PC-3 (cell line): ENCODE results near the gene UGT1A10. TPM values are rescaled to one million over a fixed set of nuclear protein-coding genes. Genes with fewer than 3 reads are reported as not detected.

Experiments used
- ATAC-seq: fragments of 200-7000 bp; cut with Tn5 transposase; 2 replicates; pipeline ENCODE4 v1.9.1; 2020; ENCODE audit warnings: mild to moderate bottlenecking, moderate library complexity
- BruUV-seq: library from RNA; stranded (reverse); fragments of 400-500 nt; replicated peaks from 2 replicates; lab custom pipeline; 2021; lab: Mats Ljungman, UMichigan
- CTCF ChIA-PET: fragments of 300-600 bp; sonication (Branson Sonifier 250); formaldehyde crosslinking; loops from one replicate; lab custom pipeline; 2022; ENCODE audit warnings: antibody characterized with exemption; lab: Charles Lee
- POLR2A ChIA-PET: fragments of 300-600 bp; sonication (Branson Sonifier 250); formaldehyde crosslinking; loops from one replicate; lab custom pipeline; 2022; ENCODE audit warnings: antibody characterized with exemption; ENCODE audit not compliant: unreplicated experiment; lab: Charles Lee
- DNase-seq: peaks from one replicate; pipeline ENCODE4 v3.0.0-alpha.2; 2015
- H2AFZ ChIP-seq: fragments of 300-600 bp; sonication (generic); 2 replicates; pipeline ENCODE4 v1.6.0; 2016; ENCODE audit warnings: antibody characterized with exemption, low read length
- H3F3A ChIP-seq: fragments of 300-600 bp; sonication (generic); one replicate; pipeline ENCODE4 v1.6.0; 2017; ENCODE audit warnings: antibody characterized with exemption, low read length, control low read depth, mild to moderate bottlenecking; ENCODE audit not compliant: unreplicated experiment
- H3K27ac ChIP-seq: fragments of 300-600 bp; sonication (generic); 2 replicates; pipeline ENCODE4 v1.5.1; 2016; ENCODE audit warnings: mild to moderate bottlenecking, low read length
- H3K27me3 ChIP-seq: fragments of 300-600 bp; sonication (generic); 2 replicates; pipeline ENCODE4 v1.6.1; 2016; ENCODE audit warnings: low read length, mixed read lengths
- H3K36me3 ChIP-seq: fragments of 300-600 bp; sonication (generic); 2 replicates; pipeline ENCODE4 v1.6.1; 2016; ENCODE audit warnings: low read depth, mixed run types, low read length, mixed read lengths
- H3K4me1 ChIP-seq: fragments of 300-600 bp; sonication (generic); 2 replicates; pipeline ENCODE4 v1.5.1; 2016; ENCODE audit warnings: low read length; ENCODE audit not compliant: insufficient read depth
- H3K4me2 ChIP-seq: fragments of 300-600 bp; sonication (generic); 2 replicates; pipeline ENCODE4 v1.6.0; 2016; ENCODE audit warnings: low read length
- H3K4me3 ChIP-seq: fragments of 300-600 bp; sonication (generic); 2 replicates; pipeline ENCODE4 v1.5.1; 2016; ENCODE audit warnings: mild to moderate bottlenecking, low read length, mixed read lengths
- H3K79me2 ChIP-seq: fragments of 300-600 bp; sonication (generic); 2 replicates; pipeline ENCODE4 v1.6.1; 2017; ENCODE audit warnings: low read length, mixed read lengths
- H3K9ac ChIP-seq: fragments of 300-600 bp; sonication (generic); 2 replicates; pipeline ENCODE4 v1.6.0; 2016; ENCODE audit warnings: mild to moderate bottlenecking, low read length
- H3K9me2 ChIP-seq: fragments of 300-600 bp; sonication (generic); replicated peaks from 2 replicates; pipeline ENCODE4 v1.6.1; 2016; ENCODE audit warnings: mixed run types, low read length, mixed read lengths
- H3K9me3 ChIP-seq: fragments of 300-600 bp; sonication (generic); 2 replicates; pipeline ENCODE4 v1.6.1; 2016; ENCODE audit warnings: low read length, mixed read lengths
- H4K20me1 ChIP-seq: fragments of 300-600 bp; sonication (generic); 2 replicates; pipeline ENCODE4 v1.6.1; 2016; ENCODE audit warnings: low read length, mixed read lengths
- EZH2 ChIP-seq: fragments of 300-600 bp; sonication (generic); IDR thresholded peaks from one replicate; pipeline ENCODE4 v1.6.1; 2017; ENCODE audit warnings: antibody characterized with exemption, mild to moderate bottlenecking, low read length; ENCODE audit not compliant: unreplicated experiment
- EZH2phosphoT487 ChIP-seq: fragments of 300-600 bp; sonication (generic); IDR thresholded peaks from 2 replicates; pipeline ENCODE4 v1.6.1; 2018; ENCODE audit warnings: mild to moderate bottlenecking, antibody characterized with exemption, low read length, borderline replicate concordance
- intact Hi-C: fragments of 100-400 bp; cut with micrococcal nuclease; formaldehyde crosslinking; loops from 2 replicates; pipeline ENCODE4 v1.9.0; 2023
- total RNA-seq: library from RNA; depleted of rRNA; stranded (reverse); fragments of >200 nt; gene quantifications from 2 replicates; pipeline ENCODE4 v1.2.3, GENCODE V29; 2014
- TF ChIP-seq, protein P1 (sequence below): fragments of 300-600 bp; sonication (generic); conservative IDR thresholded peaks from 2 replicates; pipeline ENCODE4 v1.5.1; 2017; ENCODE audit warnings: antibody characterized with exemption, low read depth, mild to moderate bottlenecking, low read length

Gene UGT1A10
- total RNA-seq, 1 experiment from 2014 or later = not detected

DNA sequence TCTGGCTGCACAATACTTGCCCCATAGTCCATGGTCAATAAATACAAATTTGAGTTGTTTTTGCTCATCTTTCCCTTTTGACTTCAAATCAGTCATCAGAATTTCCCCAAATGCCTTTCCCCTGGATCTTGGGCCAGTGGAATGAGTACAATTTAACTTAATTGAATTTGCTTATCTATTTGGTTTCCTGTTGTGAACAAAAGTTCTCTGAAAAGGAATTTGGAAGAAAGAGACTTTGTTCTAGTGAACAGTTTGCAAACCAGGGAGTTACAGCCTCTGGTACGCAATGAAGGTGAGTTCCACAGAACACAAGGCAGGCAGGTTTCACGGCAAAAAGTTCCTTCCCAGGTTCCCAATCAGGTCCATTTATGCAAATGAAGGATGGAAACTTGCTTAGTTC lies 122.6 kb downstream of the UGT1A10 start:
- no peak overlapping the region for H3K4me3 ChIP-seq
- H3K9me2 ChIP-seq = 0 out of 2 replicates have a peak, but pooled peaks cover 4% of the 10 kb centered on the region
- H3K4me2 ChIP-seq = no peak overlapping the region
- no peak overlapping the region for H2AFZ ChIP-seq
- TF ChIP-seq, protein P1, sequence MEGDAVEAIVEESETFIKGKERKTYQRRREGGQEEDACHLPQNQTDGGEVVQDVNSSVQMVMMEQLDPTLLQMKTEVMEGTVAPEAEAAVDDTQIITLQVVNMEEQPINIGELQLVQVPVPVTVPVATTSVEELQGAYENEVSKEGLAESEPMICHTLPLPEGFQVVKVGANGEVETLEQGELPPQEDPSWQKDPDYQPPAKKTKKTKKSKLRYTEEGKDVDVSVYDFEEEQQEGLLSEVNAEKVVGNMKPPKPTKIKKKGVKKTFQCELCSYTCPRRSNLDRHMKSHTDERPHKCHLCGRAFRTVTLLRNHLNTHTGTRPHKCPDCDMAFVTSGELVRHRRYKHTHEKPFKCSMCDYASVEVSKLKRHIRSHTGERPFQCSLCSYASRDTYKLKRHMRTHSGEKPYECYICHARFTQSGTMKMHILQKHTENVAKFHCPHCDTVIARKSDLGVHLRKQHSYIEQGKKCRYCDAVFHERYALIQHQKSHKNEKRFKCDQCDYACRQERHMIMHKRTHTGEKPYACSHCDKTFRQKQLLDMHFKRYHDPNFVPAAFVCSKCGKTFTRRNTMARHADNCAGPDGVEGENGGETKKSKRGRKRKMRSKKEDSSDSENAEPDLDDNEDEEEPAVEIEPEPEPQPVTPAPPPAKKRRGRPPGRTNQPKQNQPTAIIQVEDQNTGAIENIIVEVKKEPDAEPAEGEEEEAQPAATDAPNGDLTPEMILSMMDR = no peak
- TF ChIP-seq EZH2phosphoT487 (no peak), EZH2 (no peak)
- ChIA-PET CTCF (no interaction called here), POLR2A (no interaction called here)
- ATAC-seq (no peak), DNase-seq (no peak)
- no TSS peak for BruUV-seq
- H3F3A ChIP-seq = no peaks in the 10 kb centered on the region
- no peaks in the 10 kb centered on the region for H3K79me2 ChIP-seq
- no peaks in the 10 kb centered on the region for H4K20me1 ChIP-seq
- peaks cover 7% of the 10 kb centered on the region for H3K4me1 ChIP-seq
- H3K27ac ChIP-seq = no peak overlapping the region
- H3K9me3 ChIP-seq = no peaks in the 10 kb centered on the region
- no peak overlapping the region for H3K9ac ChIP-seq
- H3K27me3 ChIP-seq = no peaks in the 10 kb centered on the region
- intact Hi-C loops = loop anchor here (2.0 kb wide), 1 partner anchor 56 kb away; no protein-coding TSS in a partner anchor
- no peaks in the 10 kb centered on the region for H3K36me3 ChIP-seq

DNA sequence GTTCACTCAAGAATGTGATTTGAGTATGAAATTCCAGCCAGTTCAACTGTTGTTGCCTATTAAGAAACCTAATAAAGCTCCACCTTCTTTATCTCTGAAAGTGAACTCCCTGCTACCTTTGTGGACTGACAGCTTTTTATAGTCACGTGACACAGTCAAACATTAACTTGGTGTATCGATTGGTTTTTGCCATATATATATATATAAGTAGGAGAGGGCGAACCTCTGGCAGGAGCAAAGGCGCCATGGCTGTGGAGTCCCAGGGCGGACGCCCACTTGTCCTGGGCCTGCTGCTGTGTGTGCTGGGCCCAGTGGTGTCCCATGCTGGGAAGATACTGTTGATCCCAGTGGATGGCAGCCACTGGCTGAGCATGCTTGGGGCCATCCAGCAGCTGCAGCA lies 123.8 kb downstream of the UGT1A10 start, which contains the start of gene UGT1A1:
Gene UGT1A1 (plus strand): TSS at position 228 of the 400 bp plus-strand sequence. CDS start 18 bp downstream, at position 246.
- H3K9ac ChIP-seq = no peak within 1 kb of the TSS
- no peak within 1 kb of the TSS for H3K4me2 ChIP-seq
- H3K9me3 ChIP-seq = no peaks in the 10 kb centered on the region
- ChIA-PET POLR2A (no interaction called here), CTCF (no interaction called here)
- no peak within 1 kb of the TSS for H2AFZ ChIP-seq
- H3K9me2 ChIP-seq = 0 out of 2 replicates have a peak, but pooled peaks cover 4% of the 10 kb centered on the region
- no peaks in the 10 kb centered on the region for H3K27me3 ChIP-seq
- TF ChIP-seq, protein P1 = no peak
- TF ChIP-seq EZH2phosphoT487 (no peak), EZH2 (no peak)
- intact Hi-C loops = no loop called here
- H3K4me3 ChIP-seq = no peak within 1 kb of the TSS
- no peak within 1 kb of the TSS for H3K27ac ChIP-seq
- BruUV-seq = no TSS peak
- H3F3A ChIP-seq = no peaks in the 10 kb centered on the region
- no peak for DNase-seq
- no peaks in the 10 kb centered on the region for H3K79me2 ChIP-seq
- ATAC-seq = no peak
- H3K36me3 ChIP-seq = no peaks in the 10 kb centered on the region
- H3K4me1 ChIP-seq = peaks cover 19% of the 10 kb centered on the region
- no peaks in the 10 kb centered on the region for H4K20me1 ChIP-seq

DNA sequence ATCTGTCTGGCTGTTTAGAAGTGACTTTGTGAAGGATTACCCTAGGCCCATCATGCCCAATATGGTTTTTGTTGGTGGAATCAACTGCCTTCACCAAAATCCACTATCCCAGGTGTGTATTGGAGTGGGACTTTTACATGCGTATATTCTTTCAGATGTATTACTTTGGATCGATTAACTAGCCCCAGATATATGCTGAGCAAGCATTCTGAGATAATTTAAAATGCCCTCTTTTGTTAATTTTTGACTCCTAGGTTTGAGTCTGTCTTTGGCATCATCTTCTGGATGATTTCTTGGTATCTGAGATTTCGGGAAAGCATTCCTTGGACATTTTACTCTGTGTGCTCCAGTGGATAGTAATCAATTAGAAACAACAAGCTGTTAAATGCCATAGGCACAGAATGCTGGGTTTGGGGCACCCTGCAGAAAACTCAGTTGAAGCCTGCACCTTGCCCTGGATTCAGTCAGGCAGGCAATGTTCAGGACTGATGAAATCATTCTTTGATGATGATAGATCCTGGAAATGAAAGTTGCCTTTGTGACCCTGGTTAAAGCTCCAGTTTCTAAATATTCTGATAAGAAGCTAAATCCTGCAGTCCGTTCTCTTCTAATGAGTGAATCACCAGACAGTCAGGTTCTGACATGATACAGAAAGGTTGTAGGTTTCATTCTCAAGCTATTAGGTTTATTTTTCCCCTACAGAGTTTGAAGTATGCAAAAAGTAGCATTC lies 125.0 kb downstream of the UGT1A10 start:
- intact Hi-C loops = no loop called here
- Histone ChIP-seq H3K36me3 (no peaks in the 10 kb centered on the region), H3K9ac (no peak overlapping the region), H3F3A (no peaks in the 10 kb centered on the region), H4K20me1 (no peaks in the 10 kb centered on the region), H3K9me3 (no peaks in the 10 kb centered on the region), H3K4me2 (no peak overlapping the region), H3K9me2 (0 out of 2 replicates have a peak, but pooled peaks cover 4% of the 10 kb centered on the region), H3K27me3 (no peaks in the 10 kb centered on the region), H3K79me2 (no peaks in the 10 kb centered on the region), H2AFZ (no peak overlapping the region), H3K4me3 (no peak overlapping the region), H3K4me1 (peaks cover 19% of the 10 kb centered on the region), H3K27ac (no peak overlapping the region)
- ChIA-PET CTCF (no interaction called here), POLR2A (no interaction called here)
- DNase-seq = no peak
- BruUV-seq = no TSS peak
- ATAC-seq = no peak
- TF ChIP-seq EZH2phosphoT487 (no peak), EZH2 (no peak)
